Globus pallidus (tissue), 1 donor: Measurements from ENCODE around the gene CCM2L.

ENCODE experiments used
- DNase-seq: peaks from one replicate; pipeline ENCODE4 v3.0.0-alpha.2; 2015; ENCODE audit warnings: low spot score

Gene CCM2L

GRCh38 chr20:32056708-32057483, 46.7 kb downstream of the CCM2L start:
- DNase-seq = no peak

- DNase-seq = no peak
Measured at GRCh38 chr20:32057656-32058184, 47.5 kb downstream of the CCM2L start.

DNA sequence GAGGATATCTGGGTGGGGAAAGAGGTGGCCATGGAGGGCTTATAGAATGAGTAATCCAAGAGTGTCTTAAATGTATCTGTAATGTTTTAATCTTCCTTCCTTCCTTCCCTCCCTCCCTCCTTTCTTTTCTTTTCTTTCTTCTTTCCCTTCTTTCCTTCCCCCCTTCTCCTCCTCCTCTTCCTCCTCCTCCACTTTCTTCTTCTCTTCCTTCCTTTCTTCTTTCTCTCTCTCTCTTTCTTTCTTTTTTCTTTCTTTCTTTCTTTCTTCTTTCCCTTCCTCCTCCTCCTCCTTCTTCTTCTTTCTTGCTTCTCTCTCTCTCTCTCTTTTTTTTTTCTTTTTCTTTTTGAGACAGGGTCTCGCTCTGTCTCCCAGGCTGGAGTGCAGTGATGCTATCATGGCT, 49.0 kb downstream of the CCM2L start:
- no peak for DNase-seq

- DNase-seq = peak; percentile 69
Measured at GRCh38 chr20:32062776-32063170, 52.5 kb downstream of the CCM2L start.

DNA sequence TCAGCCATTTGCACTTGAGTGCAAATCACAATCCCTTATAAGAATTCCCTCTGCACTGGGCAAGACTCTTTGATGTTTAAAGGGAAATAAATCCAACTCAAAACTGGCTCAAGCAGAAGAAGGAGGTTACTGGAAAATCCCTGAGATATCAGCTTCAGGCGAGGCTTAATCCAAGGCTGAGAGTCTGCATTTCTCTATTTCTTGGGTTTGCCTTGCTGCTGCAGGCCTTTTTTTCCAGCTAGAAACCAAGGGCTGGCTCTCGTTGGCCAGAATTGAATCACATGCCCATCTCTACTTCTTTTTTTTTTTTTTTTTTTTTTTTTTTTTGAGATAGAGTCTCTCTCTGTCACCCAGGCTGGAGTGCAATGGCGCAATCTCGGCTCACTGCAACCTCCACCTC, 53.5 kb downstream of the CCM2L start:
- peak; percentile 31 for DNase-seq

GRCh38 chr20:32064667-32065066, 54.4 kb downstream of the CCM2L start:
- DNase-seq = no peak

DNA sequence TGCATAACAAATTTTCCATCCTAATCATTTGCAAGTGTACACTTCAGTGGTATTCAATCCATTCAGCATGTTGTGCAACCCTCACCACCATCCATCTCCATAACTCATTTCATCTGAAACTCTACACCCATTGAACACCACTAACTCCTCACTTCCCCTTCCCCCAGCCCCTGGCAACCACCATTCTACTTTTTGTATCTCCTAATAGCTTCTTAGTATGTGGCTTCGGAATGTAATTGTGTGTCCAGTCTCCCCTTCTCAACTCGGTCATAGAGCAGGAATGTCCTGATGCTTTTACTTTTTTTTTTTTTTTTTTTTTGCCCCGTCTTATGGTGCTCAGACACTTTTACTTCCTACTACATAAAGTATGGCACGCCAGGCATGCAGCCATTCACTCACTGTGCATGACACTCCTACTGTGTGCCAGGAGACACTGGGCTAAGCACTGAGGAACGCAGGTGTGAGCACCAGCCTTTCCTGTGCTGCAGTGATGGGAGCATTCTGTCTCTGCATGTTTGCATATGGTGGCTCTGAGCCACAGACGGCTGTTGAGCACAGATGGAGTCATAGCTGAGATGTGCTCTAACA, 57.1 kb downstream of the CCM2L start:
- no peak for DNase-seq

DNA sequence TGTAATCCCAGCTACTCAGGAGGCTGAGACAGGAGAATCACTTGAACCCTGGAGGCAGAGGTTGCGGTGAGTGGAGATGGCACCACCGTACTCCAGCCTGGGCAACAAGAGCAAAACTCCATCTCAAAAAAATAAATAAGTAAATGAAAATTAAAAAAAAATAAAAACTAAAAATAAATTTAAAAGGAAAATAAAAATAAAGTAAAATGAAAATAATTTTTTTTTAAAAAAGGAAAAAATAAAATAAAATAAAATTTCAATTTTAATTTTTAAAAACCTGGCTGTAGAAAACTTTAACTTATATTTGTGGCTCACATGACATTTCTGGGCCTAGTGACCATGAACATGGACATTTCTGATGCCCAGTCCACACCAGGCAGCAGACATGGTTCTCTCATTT, 57.9 kb downstream of the CCM2L start:
- no peak for DNase-seq

- no peak for DNase-seq
Measured at GRCh38 chr20:32069711-32070110, 59.5 kb downstream of the CCM2L start.

DNA sequence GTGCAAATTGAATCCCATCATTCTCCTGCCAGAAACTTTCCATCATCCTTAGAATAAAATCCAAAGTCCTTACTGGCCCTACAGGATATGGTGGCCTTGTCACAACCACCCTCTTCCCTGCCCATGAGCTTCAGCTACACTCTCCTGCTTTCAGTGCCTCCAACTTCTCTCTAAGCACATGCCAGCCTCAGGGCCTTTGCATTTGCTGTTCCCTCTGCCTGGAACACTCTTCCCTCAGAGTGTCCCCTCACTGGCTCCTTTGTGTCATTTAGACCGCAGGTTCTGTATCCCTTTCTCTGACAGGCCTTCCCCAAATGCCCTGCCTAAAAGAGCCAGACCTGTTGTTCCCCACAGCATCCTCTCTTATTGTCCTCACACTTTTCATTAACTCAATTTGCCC, 60.0 kb downstream of the CCM2L start:
- DNase-seq = no peak

- DNase-seq = no peak
Measured at GRCh38 chr20:32070690-32071213, 60.5 kb downstream of the CCM2L start.

- no peak for DNase-seq
Measured at GRCh38 chr20:32071395-32072167, 61.3 kb downstream of the CCM2L start.

- DNase-seq = no peak
Measured at GRCh38 chr20:32072168-32072750, 62.0 kb downstream of the CCM2L start.

DNA sequence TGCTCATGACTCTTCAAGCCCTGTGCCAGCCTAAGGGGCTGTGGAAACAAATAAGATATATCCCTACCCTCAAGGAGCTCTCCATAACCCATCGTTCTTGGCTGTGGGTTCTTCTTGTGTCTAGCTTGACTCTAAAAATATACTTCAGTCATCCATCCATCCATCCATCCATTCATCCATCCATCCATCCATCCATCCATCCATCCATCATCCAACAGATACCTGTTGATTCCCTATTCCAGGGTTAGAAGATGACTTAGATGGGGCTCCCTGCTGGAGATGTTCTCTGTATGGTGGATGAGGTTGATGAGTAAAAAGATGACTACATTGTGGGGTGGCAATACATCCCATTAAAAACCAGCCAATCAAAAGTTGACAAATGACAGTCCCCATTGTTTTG, 65.3 kb downstream of the CCM2L start:
- DNase-seq = no peak

DNA sequence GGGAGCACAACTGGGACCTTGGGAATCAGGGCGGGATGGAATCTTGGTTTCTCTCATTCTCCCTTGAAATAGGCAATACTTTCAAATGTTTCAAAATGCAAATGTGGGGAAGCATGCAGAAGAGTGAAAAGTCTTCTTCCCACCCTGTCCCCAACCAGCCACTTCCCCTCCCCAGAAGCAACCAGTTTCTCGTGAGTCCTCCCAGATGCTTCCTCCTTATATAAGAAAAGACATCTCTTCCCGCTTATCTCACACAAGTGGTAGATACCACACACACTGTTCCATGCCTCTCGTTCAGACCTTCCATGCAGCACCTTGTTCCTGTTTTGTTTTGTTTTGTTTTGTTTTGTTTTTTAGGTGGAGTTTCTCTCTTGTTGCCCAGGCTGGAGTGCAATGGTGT, 67.0 kb downstream of the CCM2L start:
- peak; percentile 24 for DNase-seq

- no peak for DNase-seq
Measured at GRCh38 chr20:32078322-32078721, 68.1 kb downstream of the CCM2L start.

- DNase-seq = no peak
Measured at GRCh38 chr20:32078791-32079190, 68.6 kb downstream of the CCM2L start.

GRCh38 chr20:32079655-32080109, 69.4 kb downstream of the CCM2L start:
- no peak for DNase-seq

- no peak for DNase-seq
Measured at GRCh38 chr20:32080783-32081182, 70.5 kb downstream of the CCM2L start.
